Measurements from ENCODE around the gene COL4A3.
A peak's percentile ranks its signal among the peaks of the same experiment; 100 is the strongest.

GRCh38 chr2:227238238-227239237 is 74.1 kb downstream of the COL4A3 start:
- TF ChIP-seq CTCF (conservative IDR thresholded peaks at IDR 0.05) = peak; percentile 93
- TF ChIP-seq ZFX (IDR thresholded peaks at IDR 0.05) = no peak

Data from C4-2B (cell line).